Skeletal muscle tissue (tissue), 4 donors: ENCODE data around the gene PYCARD. TPM values are rescaled to one million over a fixed set of nuclear protein-coding genes. Genes with fewer than 3 reads are reported as not detected.
"Not testable (repeated sequence)": the region's sequence is repeated elsewhere in the genome, so short reads cannot be mapped to it uniquely, and the experiment has no call there.

Source experiments
- H3K27ac ChIP-seq: one replicate; pipeline ENCODE4 v1.7.0; 2013; ENCODE audit warnings: mild to moderate bottlenecking, low read depth, low read length, inconsistent platforms
- H3K27me3 ChIP-seq, 3 donors: one replicate each; pipeline ENCODE4 v1.7.0; 2013; ENCODE audit warnings: low read length in 3 of 3; ENCODE audit not compliant: control insufficient read depth in 3 of 3, insufficient read depth in 3 of 3
- H3K36me3 ChIP-seq, 3 donors: one replicate each; pipeline ENCODE4 v1.7.0; 2013; ENCODE audit warnings: low read length in 3 of 3; ENCODE audit not compliant: control insufficient read depth in 3 of 3, insufficient read depth in 3 of 3
- H3K4me1 ChIP-seq, 3 donors: one replicate each; pipeline ENCODE4 v1.7.0; 2013; ENCODE audit warnings: low read length in 3 of 3, mild to moderate bottlenecking in 3 of 3; ENCODE audit not compliant: control insufficient read depth in 3 of 3, insufficient read depth in 3 of 3
- H3K4me3 ChIP-seq, 3 donors: one replicate each; pipeline ENCODE4 v1.7.0; 2013; ENCODE audit warnings: low read length in 3 of 3
- H3K9ac ChIP-seq, 3 donors: one replicate each; pipeline ENCODE4 v1.7.0; 2013; ENCODE audit warnings: low read length in 3 of 3, mild to moderate bottlenecking in 3 of 3, moderate library complexity in 2 of 3, low read depth in 1 of 3
- H3K9me3 ChIP-seq, 3 donors: one replicate each; pipeline ENCODE4 v1.7.0; 2013; ENCODE audit warnings: low read length in 3 of 3; ENCODE audit not compliant: control insufficient read depth in 3 of 3
- total RNA-seq: library from RNA; depleted of rRNA; stranded (reverse); fragments of >200 nt; gene quantifications from one replicate; pipeline ENCODE4 v1.2.3, GENCODE V29; 2014
- donor health status: Osteomylitis.

The PYCARD gene
- 27.1 TPM for total RNA-seq

GRCh38 chr16:31202414-31203375 lies at the start of gene PYCARD:
TSS of gene PYCARD (minus strand) at chr16:31202760. CDS start at chr16:31202690, 70 bp downstream.
- Histone ChIP-seq H3K9ac (peak within 1 kb of the TSS; percentile 66 to 75 (median 67)), H3K4me3 (peak within 1 kb of the TSS; percentile 73 to 82 (median 81)), H3K27me3 (no peaks in the 10 kb centered on the region), H3K9me3 (no peaks in the 10 kb centered on the region), H3K4me1 (peaks cover 16 to 23% (median 22%) of the 10 kb centered on the region in 3 donors), H3K27ac (peak within 1 kb of the TSS; percentile 25), H3K36me3 (peaks cover 2 to 17% (median 7%) of the 10 kb centered on the region in 3 donors)

DNA sequence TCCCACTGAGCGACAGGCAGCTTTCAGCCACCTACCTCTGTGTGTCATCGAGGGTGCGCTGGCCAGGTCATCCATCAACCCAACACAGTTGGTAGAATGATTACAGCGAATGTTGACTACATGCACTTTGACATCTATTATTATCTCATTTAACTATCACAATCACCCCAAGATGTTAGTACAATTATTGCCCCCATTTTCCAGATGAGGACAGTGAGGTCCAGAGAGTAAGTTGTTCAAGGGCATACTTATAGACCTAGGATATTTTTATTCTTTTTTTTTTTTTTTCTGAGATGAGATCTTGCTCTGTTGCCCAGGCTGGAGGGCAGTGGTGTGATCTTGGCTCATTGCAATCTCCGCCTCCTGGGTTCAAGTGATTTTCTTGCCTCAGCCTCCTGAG lies 48.9 kb upstream of the PYCARD start:
- Histone ChIP-seq H3K4me1 (peaks cover 0 to 8% (median 2%) of the 10 kb centered on the region in 3 donors), H3K9ac (no peak overlapping the region), H3K27ac (no peak overlapping the region), H3K9me3 (no peaks in the 10 kb centered on the region), H3K4me3 (no peak overlapping the region), H3K27me3 (peaks cover 3 to 6% (median 3%) of the 10 kb centered on the region in 3 donors), H3K36me3 (no peaks in the 10 kb centered on the region)

GRCh38 chr16:31250782-31251384 lies 48.3 kb upstream of the PYCARD start:
- Histone ChIP-seq H3K9me3 (no peaks in the 10 kb centered on the region), H3K36me3 (no peaks in the 10 kb centered on the region), H3K9ac (no peak overlapping the region), H3K27ac (no peak overlapping the region), H3K4me3 (no peak overlapping the region), H3K27me3 (peaks cover 3 to 6% (median 6%) of the 10 kb centered on the region in 3 donors), H3K4me1 (peaks cover 0 to 8% (median 2%) of the 10 kb centered on the region in 3 donors)

GRCh38 chr16:31248344-31248743 lies 45.8 kb upstream of the PYCARD start:
- no peak overlapping the region for H3K4me3 ChIP-seq
- H3K36me3 ChIP-seq, result no peaks in the 10 kb centered on the region
- no peak overlapping the region for H3K9ac ChIP-seq
- peaks cover 0 to 5% (median 0%) of the 10 kb centered on the region in 3 donors for H3K4me1 ChIP-seq
- H3K27me3 ChIP-seq, result peaks cover 3 to 6% (median 6%) of the 10 kb centered on the region in 3 donors
- no peak overlapping the region for H3K27ac ChIP-seq
- H3K9me3 ChIP-seq, result no peaks in the 10 kb centered on the region

- Histone ChIP-seq H3K9me3 (no peaks in the 10 kb centered on the region), H3K27ac (no peak overlapping the region), H3K9ac (no peak overlapping the region), H3K36me3 (no peaks in the 10 kb centered on the region), H3K27me3 (peaks cover 3 to 11% (median 9%) of the 10 kb centered on the region in 3 donors), H3K4me1 (no peaks in the 10 kb centered on the region), H3K4me3 (no peak overlapping the region)
Observed at GRCh38 chr16:31246296-31246695, 43.7 kb upstream of the PYCARD start.

GRCh38 chr16:31245598-31245997 lies 43.0 kb upstream of the PYCARD start:
- not testable (repeated sequence) for H3K36me3 ChIP-seq, H3K4me1 ChIP-seq, H3K4me3 ChIP-seq, H3K9ac ChIP-seq, H3K9me3 ChIP-seq, H3K27ac ChIP-seq
- H3K27me3 ChIP-seq, result peaks cover 3 to 12% (median 9%) of the 10 kb centered on the region in 3 donors

DNA sequence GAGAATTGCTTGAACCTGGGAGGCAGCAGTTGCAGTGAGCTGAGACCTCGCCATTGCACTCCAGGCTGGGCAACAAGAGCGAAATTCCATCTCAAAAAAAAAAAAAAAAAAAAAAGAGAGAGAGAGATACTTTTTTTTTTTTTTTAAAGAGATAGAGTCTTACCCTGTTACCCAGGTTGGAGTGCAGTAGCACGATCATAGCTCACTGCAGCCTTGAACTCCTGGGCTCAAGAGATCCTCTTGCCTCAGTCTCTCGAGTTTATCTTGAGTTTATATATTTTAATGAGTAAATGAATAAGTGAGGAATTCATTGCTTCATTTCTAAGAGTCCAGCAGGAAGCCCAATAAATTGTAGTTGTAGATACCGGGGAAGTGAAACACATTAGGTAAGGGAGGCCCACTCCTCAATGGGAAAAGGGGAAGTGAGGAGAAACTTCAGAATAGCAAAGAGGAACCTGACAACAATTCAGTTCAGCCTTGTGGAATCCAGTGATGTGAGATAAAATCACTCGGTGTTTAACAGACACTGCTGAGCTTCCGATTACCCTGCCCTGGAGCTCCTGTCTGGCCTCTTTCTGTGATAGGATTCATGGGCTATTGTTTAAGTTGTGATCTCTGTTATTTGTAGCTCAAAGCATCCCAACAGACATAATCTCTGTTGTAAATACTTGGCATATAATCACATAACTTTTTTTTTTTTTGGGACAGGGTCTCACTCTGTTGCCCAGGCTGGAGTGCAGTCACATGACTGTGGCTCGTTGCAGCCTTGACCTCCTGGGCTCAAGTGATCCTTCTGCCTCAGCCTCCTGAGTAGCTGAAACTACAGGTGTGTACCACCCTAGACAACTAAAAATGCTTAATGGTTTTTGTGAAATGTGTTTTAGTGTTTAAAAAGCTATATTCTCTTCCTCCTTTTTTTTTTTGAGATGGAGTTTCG lies 41.4 kb upstream of the PYCARD start:
- Histone ChIP-seq H3K9ac (no peak overlapping the region), H3K27ac (no peak overlapping the region), H3K4me1 (no peaks in the 10 kb centered on the region), H3K27me3 (peaks cover 3 to 18% (median 9%) of the 10 kb centered on the region in 3 donors), H3K36me3 (no peaks in the 10 kb centered on the region), H3K9me3 (no peaks in the 10 kb centered on the region), H3K4me3 (no peak overlapping the region)

- no peak overlapping the region for H3K9ac ChIP-seq
Observed at GRCh38 chr16:31242206-31242605, 39.6 kb upstream of the PYCARD start.

DNA sequence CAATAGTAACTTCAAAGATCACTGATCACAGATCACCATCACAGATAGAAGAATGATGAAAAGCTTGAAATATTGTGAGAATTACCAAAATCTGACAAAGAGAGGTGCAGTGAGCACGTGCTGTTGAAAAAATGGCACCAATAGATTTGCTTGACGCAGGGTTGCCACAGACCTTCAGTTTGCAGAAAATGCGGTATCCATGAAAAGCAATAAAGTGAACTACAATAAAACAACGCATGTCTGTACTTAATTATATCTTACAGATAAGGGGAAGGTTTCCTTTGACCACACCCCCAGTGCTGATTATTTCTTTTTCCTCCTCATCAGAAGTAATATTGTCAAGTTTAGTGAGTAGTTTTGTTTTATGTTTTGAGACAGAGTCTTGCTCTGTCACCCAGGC lies 35.5 kb upstream of the PYCARD start:
- H3K36me3 ChIP-seq, result no peaks in the 10 kb centered on the region
- H3K27me3 ChIP-seq, result peaks cover 0 to 12% (median 3%) of the 10 kb centered on the region in 3 donors
- no peaks in the 10 kb centered on the region for H3K4me1 ChIP-seq
- H3K9me3 ChIP-seq, result no peaks in the 10 kb centered on the region
- no peak overlapping the region for H3K4me3 ChIP-seq
- H3K9ac ChIP-seq, result no peak overlapping the region
- H3K27ac ChIP-seq, result no peak overlapping the region

More at GRCh38 chr16:31242206-31242605, 39.6 kb upstream of the PYCARD start:
- Histone ChIP-seq H3K4me1 (no peaks in the 10 kb centered on the region), H3K9me3 (no peaks in the 10 kb centered on the region), H3K27me3 (peaks cover 3 to 18% (median 3%) of the 10 kb centered on the region in 3 donors), H3K36me3 (no peaks in the 10 kb centered on the region), H3K27ac (no peak overlapping the region), H3K4me3 (no peak overlapping the region)
